Pulmonary artery endothelial cell (primary cell): ENCODE measurements around the gene TSSK2. TPM values are rescaled to one million over a fixed set of nuclear protein-coding genes. Genes with fewer than 3 reads are reported as not detected.
"Not testable (repeated sequence)": the region's sequence is repeated elsewhere in the genome, so short reads cannot be mapped to it uniquely, and the experiment has no call there.

Source experiments
- DNase-seq: peaks from one replicate; pipeline ENCODE4 v3.0.0-alpha.2; 2011; ENCODE audit warnings: low read depth, low spot score
- total RNA-seq: library from RNA; depleted of rRNA; stranded (reverse); fragments of >200 nt; gene quantifications from 2 replicates; pipeline ENCODE4 v1.2.3, GENCODE V29; 2014

The TSSK2 gene
- total RNA-seq, 1 donor from 2014 or later = not detected

DNA sequence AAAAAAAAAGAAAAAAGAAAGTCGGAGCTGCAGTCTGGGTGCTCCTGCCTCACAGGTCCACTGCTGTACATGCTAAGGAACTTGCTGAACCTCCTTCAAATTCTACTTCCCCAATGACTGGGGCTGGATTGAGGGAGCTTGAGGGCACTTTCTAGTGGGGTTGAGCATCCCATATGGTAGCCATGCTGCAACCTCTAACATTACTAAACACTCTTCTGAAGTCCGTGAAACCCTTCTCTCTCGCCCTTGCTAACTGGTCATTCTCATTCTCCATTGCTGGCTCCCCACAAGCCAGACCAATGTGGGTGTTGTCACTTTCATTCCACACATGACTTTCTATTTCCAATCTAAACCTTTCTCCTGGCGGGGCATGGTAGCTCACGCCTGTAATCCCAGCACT lies 12.1 kb downstream of the TSSK2 start:
- DNase-seq = no peak

DNA sequence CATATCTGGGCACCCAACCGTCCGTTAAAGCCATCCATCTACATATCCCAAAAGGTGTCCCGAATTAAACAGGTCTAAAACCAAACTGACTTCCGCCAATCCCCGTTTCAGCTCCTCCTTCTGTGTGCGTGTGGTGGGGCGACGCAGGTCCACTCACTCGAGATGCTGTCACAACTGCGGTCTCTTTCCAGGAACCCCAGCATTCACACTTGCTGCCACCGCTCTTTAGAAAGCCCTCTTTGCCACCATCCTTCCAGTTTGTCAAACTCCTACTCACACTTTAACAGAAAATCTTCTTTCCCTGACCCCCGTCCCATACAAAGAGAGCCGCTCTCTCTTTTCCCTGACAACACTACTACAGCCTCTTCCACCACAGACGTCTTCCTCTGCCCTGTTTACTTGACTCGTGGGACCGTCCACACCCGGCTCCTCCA lies 12.9 kb downstream of the TSSK2 start:
- DNase-seq = no peak

DNA sequence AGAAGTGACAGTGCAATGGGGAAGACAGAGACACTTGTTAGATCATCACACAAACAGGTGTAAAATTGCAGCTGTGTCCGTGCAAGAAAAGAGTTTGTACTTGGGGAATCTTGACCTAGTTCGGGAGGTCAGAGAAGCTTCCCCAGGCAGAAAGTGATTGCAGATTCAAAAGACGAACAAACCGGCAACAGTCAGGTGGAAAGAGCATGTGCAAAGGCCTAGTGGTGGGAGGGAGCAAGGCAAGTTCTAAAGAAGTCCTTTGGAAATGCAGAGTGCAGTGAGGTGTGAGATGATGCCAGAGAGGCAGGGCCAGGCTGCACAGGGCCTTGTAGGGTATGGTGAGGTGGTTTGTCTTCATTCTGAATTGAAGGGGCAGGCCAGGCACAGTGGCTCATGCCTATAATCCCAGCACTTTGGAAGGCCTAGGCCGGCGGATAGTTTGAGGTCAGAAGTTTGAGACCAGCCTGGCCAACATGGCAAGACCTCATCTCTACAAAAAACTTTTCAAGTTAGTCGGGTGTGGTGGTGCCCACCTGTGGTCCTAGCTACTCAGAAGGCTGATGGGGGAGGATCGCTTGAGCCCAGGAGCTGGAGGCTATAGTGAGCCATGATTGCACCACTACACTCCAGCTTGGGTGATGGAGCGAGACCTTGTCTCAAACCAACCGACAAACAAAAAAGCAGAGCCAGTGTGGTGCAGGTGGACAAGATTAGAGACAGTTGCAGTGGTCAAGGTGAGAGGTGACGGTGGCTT lies 15.3 kb downstream of the TSSK2 start:
- DNase-seq = no peak

DNA sequence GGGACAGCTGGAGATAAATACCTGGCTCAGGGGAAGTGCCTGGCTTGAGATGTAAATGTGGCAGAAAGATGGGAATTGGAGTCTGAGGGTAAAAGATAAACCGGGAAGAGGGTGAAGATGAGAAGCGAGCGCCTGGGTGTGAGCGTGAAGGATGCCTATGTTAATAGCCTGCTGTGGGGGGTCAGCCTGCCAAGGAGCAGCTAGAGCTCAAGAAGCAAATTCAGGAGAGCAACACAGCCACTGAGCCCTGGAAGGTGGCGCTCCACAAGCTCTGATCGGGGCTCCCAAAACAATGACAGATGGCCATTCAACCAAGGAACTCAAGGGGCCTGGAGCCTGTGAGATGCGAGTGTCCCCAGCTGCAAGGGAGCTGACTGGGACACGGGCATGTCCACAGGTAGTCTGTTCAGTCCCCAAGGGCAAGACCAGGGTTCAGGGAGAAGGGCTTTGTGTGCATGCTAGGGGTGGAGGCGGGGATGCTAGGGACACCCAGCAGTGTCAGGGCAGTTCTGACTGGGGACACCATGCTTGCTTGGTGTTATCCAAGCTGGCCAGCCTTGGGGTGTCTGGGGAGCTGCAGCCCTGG lies 16.2 kb downstream of the TSSK2 start:
- no peak for DNase-seq

DNA sequence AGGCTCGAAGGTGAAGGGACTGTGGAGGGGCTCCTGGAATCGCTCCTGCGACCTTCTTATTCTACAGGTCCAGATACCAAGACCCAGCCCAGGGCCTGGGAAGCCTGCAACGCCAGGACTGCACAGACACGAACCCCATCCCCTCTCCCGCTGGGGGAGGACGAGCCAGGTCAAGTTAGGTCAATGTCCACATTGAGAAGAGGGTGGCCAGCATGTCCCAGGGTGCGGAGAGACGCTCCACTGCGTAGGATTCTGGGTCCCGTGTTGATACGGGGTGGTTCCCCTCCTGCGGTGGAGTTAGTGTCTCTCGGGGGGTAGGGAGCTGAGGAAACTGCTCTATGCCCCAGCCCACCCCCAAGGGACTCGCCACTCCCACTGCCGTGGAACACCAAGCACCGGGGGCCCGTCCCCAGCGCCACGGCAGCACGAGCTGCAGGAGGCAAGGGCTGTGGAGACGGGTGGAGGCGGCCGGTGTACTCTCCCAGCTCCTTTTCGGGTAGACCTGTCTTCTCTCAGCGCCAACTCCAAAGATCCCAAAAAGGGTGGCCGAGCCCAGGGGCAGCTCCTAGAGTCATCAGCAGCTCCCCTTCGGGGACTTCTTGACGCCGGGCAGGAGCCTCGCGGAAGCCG lies 17.4 kb downstream of the TSSK2 start:
- no peak for DNase-seq

DNA sequence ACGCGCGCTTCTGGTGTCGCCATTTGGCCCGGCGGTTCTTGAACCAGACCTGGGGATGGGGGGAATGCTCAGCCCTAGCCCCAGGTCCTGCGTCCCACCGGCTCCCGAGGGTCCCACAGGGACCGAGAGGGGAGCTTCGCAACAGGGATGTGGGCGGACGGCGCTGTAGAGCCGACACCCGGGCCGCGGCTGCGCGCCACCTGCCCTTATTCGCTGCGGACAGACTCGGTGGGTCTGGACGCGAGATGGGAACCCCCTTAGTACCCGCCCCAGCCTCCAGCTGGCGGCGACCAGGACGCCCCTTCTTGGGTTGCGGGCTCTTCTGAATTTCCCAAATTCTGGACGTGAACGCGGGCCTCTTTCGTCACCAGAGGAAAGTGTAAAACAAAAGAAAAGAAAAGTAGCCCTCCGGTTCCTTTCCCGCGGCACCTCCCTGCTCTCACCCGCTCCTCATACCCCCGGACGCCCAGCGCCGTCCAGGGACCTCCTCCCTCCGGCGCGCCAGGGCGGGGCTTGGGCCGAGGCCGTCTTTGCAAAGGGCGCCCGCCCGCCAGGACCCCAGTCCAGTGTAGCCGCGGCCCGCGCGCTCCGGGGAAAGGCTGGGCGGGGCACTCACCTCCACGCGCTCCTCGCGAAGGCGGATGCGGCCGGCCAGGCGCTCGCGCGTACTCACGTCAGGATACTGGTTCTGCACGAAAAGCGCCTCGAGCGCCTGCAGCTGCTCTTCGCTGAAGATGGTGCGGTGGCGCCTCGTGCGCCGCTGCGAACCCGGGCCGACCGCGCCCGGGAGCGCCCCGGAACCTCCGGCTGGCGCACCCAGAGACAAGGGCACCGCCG lies 18.2 kb downstream of the TSSK2 start:
- DNase-seq = no peak

DNA sequence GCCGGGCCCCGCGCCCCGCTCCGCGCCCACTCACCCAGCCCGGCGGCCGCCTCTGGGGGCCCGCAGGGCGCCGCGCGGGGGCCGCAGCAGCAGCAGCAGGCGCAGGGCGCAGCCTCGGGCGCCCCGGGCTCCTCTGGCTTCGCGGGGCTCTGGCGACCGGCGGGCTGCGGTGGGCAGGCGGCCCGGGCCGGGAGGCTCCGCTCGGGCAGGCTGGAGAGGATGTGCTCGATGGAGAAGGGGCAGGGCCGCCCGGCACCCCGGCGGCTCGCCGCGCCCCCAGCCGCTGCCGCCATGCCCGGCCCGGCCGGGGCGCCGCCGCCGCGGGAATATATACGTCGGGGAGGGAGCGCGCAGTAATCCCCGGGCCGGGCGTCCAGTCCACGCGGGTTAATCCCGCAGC lies 18.9 kb downstream of the TSSK2 start, which contains the start of gene GSC2:
TSS of gene GSC2 (minus strand) at position 302 of the 400 bp plus-strand sequence. CDS start at position 293, 9 bp downstream.
- DNase-seq = no peak

DNA sequence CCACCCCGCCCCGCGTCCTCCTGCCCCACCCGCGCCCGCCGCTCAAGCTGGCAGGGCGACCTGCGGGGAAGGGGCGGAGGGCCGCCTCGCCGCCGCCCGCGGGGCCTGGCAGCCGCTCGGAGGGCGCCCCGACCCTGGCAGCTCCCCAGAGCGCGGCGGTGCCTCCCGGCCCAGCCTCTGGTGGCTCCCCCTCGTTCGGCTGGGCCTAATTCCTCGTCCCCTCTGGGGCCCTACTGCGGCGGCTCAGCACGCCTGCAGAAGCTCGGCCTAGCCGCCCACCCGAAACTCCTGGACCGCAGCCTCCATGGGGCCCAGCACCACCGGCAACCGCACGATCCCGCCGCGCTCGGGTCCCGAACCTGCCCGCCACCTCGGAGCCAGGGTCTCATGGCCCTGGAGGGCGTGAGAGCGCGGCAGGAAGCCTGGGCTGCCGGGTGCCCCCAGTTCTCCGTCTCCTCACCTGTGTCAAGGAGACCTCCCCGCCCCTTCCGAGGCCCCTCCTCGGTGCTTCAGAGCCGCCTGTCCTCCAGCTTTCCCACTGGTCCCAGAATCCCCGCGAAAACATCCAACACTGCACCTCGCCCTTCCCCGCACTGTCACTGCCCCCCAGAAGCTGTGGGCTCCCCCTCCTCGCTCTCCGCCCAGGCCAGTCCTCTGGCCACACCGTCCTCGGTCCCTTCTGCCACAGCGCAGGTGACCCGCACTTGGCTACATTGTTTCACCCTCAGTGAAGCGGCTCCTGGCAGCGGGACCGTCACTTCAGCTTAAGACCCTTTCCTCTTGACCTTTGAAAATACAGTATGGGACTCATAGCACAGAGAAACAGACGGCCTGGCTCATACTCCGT lies 19.6 kb downstream of the TSSK2 start:
- no peak for DNase-seq

DNA sequence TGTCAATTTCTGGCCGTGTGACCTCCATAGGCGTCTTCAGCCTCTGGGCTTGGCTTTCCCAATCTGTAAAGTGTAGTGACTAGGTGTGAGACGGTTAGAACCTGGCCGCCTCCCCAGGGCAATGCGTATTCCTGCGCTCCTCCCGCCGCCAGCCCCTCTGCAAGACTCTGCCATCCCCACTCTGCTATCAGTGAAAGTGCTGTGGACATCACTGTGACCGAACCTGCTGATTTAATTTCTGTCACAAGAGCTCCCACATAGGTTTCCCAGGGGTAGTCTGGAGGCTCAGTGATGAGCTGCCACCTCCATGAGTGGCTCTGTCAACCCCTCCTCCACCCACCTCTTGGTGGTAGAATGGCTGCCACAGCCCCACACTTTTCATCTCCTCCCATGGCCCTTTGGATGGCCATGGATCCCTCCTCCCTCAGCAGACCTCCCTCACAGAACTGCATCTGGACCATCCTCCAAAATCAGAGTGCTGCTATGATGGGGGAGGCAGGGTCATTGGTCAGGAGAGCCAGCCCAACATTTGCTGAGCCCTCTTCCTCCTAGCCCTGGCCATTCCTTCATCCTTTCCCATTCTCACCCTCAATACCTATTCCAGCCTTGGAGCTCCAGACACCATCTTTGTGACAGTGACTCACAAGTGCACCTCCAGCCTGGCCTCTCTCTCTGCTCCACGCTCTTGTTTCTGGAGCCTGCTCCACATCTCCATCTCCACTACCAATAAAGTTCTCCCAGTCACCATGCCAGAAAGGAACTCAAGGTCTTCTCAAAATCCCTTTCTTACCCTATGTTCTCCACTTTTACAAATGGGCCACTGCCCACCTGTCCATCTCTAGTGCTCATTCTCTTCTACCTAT lies 20.5 kb downstream of the TSSK2 start:
- no peak for DNase-seq

DNA sequence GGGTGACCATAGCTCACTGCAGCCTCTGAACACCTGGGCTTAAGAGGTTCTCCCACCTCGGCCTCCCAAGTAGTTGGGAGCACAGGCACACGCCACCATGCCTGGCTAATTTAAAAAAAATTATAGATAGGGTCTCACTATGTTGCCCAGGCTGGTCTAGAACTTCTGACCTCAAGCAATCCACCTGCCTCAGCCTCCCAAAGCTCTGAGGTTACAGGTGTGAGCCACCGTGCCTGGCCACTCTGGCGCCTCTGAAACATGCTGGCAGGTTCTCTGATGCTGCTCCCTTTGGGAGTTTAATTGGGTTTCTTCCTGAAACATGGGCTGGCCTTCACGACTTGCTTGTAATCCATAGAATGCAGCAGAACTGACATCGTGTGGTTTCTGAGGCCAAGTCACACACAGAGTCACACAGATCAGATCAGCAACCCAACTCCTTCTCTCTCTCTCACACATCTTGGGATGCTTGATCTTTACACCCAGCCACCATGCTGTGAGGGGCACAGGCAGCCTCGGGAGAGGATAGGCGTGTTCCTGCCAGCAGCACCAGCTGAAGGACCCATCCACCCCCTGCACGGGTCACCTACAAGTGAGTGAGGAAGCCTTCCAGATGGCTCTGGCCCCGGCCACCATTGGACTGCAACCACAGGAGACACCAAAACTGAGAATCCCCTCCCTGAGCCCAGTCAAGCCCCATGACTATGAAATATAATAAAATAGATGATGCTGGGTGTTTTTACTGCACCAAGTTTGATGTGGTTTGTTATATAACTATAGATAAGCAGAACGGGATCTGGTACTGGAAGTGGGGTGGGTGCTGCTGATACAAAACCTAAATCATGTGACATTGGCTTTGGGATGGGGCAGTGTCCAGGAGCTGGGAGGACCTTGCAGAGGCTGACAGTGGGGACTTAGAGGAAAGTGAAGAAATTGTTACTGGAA lies 22.1 kb downstream of the TSSK2 start:
- no peak for DNase-seq

DNA sequence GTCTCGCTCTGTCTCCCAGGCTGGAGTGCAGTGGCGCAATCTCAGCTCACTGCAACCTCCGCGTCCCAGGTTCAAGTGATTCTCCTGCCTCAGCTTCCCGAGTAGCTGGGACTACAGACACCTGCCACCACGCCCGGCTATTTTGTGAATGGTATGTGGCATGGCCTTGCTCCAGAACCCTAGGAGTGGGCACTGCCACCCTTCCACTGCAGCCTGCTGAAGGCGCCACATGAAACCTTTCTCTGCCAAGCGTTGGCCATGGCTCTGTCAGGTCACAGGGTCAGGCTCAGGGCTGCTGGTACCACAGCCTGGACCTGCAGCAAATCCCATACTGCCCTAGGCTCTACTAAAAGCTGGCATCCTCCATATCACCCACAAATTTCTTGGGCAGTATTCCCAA lies 25.0 kb downstream of the TSSK2 start:
- DNase-seq = not testable (repeated sequence)

DNA sequence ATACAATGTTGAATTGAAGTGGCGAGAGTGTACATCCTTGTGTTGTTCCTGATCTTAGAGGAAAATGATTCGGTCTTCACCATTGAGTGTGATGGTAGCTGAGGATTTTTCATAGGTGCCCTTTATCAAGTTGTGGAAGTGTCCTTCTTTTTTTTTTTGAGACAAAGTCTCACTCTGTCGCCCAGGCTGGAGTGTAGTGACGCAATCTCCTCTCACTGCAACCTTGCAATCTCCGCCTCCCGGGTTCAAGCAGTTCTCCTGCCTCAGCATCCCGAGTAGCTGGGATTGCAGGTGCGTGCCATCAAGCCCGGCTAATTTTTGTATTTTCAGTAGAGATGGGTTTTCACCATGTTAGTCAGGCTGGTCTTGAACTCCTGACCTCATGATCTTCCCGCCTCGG lies 27.5 kb downstream of the TSSK2 start:
- DNase-seq = not testable (repeated sequence)

DNA sequence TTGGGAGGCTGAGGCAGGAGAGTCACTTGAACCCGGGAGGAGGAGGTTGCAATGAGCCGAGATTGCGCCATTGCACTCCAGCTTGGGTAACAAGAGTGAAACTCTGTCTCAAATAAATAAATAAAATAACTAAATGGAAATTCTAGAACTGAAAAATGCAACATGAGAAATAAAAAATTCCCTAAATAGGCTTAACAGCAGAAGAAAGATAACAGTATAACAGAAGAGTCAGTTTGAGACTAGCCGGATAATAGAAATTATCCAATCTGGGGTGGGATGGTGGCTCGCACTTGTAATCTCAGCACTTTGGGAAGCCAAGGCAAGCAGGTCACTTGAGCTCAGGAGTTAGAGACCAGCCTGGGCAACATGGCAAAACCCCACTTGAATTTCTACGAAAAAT lies 33.3 kb downstream of the TSSK2 start:
- no peak for DNase-seq

DNA sequence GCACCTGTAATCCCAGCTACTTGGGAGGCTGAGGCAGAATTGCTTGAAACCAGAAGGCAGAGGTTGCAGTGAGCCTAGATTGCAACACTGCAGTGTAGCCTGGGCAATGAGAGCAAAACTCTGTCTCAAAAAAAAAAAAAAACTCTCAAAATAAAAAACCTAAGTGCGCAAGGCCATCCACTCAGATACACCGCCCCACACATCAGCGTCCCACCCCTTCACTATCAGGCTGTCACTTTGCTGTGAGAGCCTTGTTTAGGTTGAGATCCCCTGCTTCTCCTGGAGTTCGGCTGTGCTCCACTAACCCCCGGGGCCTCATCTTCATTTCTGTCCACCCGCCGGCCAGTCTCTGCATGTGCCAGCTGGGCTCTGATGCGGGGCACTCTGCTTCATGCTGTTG lies 35.3 kb downstream of the TSSK2 start:
- no peak for DNase-seq

DNA sequence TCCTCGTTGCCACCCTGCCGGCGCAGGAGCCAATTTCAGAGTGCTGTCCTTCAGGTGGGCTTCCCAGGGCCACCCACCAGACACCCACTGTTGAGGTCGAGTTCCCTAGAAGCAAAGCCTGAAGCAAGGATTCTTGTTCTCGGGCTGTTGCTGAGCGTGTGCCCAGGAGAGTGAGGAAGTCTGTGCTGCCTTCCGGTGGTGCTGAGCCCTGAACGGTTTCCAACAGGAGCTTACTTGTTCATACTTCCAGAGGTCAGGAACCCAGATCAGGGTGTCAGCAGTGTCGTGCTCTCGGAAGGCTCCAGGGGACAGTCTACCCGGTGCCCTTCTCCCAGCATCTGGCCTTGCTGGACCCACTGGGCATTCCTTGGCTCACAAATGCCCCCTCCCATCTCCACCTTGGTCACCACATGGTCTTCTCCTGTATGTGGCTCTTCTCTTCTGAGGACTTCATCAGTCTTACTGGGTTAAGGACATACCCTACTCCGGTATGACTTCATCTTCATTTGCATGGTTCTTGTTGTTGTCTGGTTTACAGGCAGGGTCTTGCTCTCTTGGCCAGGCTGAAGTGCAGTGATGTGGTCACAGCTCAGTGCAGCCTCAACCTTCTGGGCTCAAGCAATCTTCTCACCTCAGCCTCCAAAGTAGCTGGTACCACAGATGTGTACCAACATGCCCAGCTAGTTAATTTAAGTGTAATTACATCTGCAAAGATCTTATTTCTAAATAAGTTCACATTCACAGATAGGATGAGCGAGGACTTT lies 36.2 kb downstream of the TSSK2 start:
- DNase-seq = no peak

DNA sequence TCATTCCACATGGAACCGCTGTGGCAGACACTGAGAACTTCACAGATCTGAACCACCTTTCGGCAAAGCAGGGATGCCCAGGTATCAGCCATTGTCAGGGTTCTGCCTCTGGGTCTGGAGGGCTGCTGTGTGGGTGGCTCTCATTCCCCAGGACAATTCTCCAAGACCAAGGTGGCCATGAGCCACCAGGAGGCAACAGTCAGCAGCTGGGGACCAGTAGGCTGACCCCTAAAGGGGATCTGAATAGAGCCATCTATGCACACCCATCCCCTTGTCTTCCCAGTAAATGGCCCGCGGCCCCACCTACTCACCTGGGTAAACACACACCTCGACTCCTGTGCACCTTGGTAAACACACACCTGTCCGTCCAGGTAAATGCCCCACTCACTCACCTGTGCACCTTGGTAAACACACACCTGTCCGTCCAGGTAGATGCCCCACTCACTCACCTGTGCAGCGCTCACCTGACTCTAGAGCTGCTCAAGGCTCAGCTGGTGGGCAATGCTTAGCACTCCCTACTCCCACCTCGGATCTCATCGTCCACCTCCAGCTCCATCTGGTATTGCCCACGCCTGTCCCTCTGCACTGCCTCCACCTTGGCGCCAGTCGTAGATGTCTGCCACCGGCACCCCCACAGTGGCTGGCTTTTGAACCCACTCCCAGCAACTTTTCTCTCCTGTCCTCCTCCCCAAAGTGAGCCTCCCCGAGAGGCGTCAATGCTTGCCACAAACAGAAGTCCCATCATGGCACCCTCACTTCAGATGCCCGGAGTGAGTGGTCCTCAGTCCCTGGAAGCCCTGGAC lies 37.2 kb downstream of the TSSK2 start:
- no peak for DNase-seq
